Measurements from ENCODE around the gene CEP83.
"Not testable (repeated sequence)": the region's sequence is repeated elsewhere in the genome, so short reads cannot be mapped to it uniquely, and the experiment has no call there.

The CEP83 gene

GRCh38 chr12:94459728-94460615 is at the start of gene CEP83:
Gene CEP83 (minus strand): TSS chr12:94459867. CDS start chr12:94412490, 47,377 bp downstream.
- peak; percentile 97 for DNase-seq (ENCODE audit: low spot score)

- DNase-seq (ENCODE audit: low spot score): no peak
These were observed 49.6 kb upstream of the CEP83 start for GRCh38 chr12:94509317-94509716.

GRCh38 chr12:94507455-94507854 is 47.8 kb upstream of the CEP83 start:
- DNase-seq (ENCODE audit: low spot score): no peak

- no peak for DNase-seq (ENCODE audit: low spot score)
These were observed 44.7 kb upstream of the CEP83 start for GRCh38 chr12:94504386-94504785.

- no peak for DNase-seq (ENCODE audit: low spot score)
These were observed 44.0 kb upstream of the CEP83 start for GRCh38 chr12:94503619-94504018.

- no peak for DNase-seq (ENCODE audit: low spot score)
These were observed 41.3 kb upstream of the CEP83 start for GRCh38 chr12:94500831-94501567.

- no peak for DNase-seq (ENCODE audit: low spot score)
These were observed 39.0 kb upstream of the CEP83 start for GRCh38 chr12:94498698-94499097.

GRCh38 chr12:94498073-94498472 is 38.4 kb upstream of the CEP83 start:
- no peak for DNase-seq (ENCODE audit: low spot score)

- DNase-seq (ENCODE audit: low spot score): no peak
These were observed 35.9 kb upstream of the CEP83 start for GRCh38 chr12:94495445-94496115.

GRCh38 chr12:94491489-94491888 is 31.8 kb upstream of the CEP83 start:
- DNase-seq (ENCODE audit: low spot score): no peak

- DNase-seq (ENCODE audit: low spot score): no peak
These were observed 28.8 kb upstream of the CEP83 start for GRCh38 chr12:94488463-94488862.

GRCh38 chr12:94481734-94482133 is 22.1 kb upstream of the CEP83 start:
- DNase-seq (ENCODE audit: low spot score): no peak

- DNase-seq (ENCODE audit: low spot score): no peak
These were observed 9.9 kb upstream of the CEP83 start for GRCh38 chr12:94469522-94469921.

- DNase-seq (ENCODE audit: low spot score): no peak
These were observed 921 bp upstream of the CEP83 start for GRCh38 chr12:94460616-94460959.

GRCh38 chr12:94458877-94459727 is 565 bp downstream of the CEP83 start:
- DNase-seq (ENCODE audit: low spot score): peak; percentile 46

- DNase-seq (ENCODE audit: low spot score): no peak
These were observed 2.4 kb downstream of the CEP83 start for GRCh38 chr12:94457311-94457710.

- not testable (repeated sequence) for DNase-seq (ENCODE audit: low spot score)
These were observed 5.3 kb downstream of the CEP83 start for GRCh38 chr12:94454318-94454717.

GRCh38 chr12:94445662-94446061 is 14.0 kb downstream of the CEP83 start:
- DNase-seq (ENCODE audit: low spot score): no peak

- no peak for DNase-seq (ENCODE audit: low spot score)
These were observed 22.4 kb downstream of the CEP83 start for GRCh38 chr12:94437303-94437702.

- DNase-seq (ENCODE audit: low spot score): peak; percentile 5
These were observed 24.1 kb downstream of the CEP83 start for GRCh38 chr12:94435511-94435927.

GRCh38 chr12:94434171-94434570 is 25.5 kb downstream of the CEP83 start:
- no peak for DNase-seq (ENCODE audit: low spot score)

- no peak for DNase-seq (ENCODE audit: low spot score)
These were observed 25.9 kb downstream of the CEP83 start for GRCh38 chr12:94433744-94434143.
